GM12875 (cell line): Measurements from ENCODE around the gene TXNRD3.

Experiments
- H3K4me3 ChIP-seq: one replicate; pipeline ENCODE4 v1.5.1; 2011; ENCODE audit warnings: low read depth, low read length, control low read depth
- CTCF ChIP-seq: IDR thresholded peaks from 2 replicates; pipeline ENCODE4 v1.5.1; 2011; ENCODE audit warnings: low read depth, mild to moderate bottlenecking, control low read depth, inconsistent platforms, low read length, moderate library complexity, borderline replicate concordance; ENCODE audit not compliant: insufficient read depth

The TXNRD3 gene

GRCh38 chr3:126570103-126570541, 84.8 kb downstream of the TXNRD3 start:
- H3K4me3 ChIP-seq, result no peak overlapping the region
- no peak for TF ChIP-seq CTCF

GRCh38 chr3:126569390-126569975, 85.4 kb downstream of the TXNRD3 start:
- no peak overlapping the region for H3K4me3 ChIP-seq
- TF ChIP-seq CTCF, result no peak

- no peak for TF ChIP-seq CTCF
- no peak overlapping the region for H3K4me3 ChIP-seq
These were observed 86.1 kb downstream of the TXNRD3 start for GRCh38 chr3:126568776-126569342.

GRCh38 chr3:126567696-126568438, 87.1 kb downstream of the TXNRD3 start:
- TF ChIP-seq CTCF, result no peak
- H3K4me3 ChIP-seq, result no peak overlapping the region

GRCh38 chr3:126562737-126563276, 92.1 kb downstream of the TXNRD3 start:
- TF ChIP-seq CTCF, result no peak
- no peak overlapping the region for H3K4me3 ChIP-seq

- no peak within 1 kb of the TSS for H3K4me3 ChIP-seq
- TF ChIP-seq CTCF, result no peak
These were observed 96.4 kb downstream of the TXNRD3 start, which contains the start of gene C3orf22 for GRCh38 chr3:126558336-126559071. TSS of gene C3orf22 (minus strand) at chr3:126558932. CDS start at chr3:126553390, 5,542 bp downstream.
